MM.1S (cell line): Measurements from ENCODE around the gene ZNF534.

ENCODE experiments used
- DNase-seq: peaks from one replicate; pipeline ENCODE4 v3.0.0-alpha.2; 2015
- H2AFZ ChIP-seq: fragments of 300-600 bp; sonication (generic); 2 replicates; pipeline ENCODE4 v1.6.0; 2016; ENCODE audit warnings: antibody characterized with exemption, low read length
- H3F3A ChIP-seq: fragments of 300-600 bp; sonication (generic); 2 replicates; pipeline ENCODE4 v1.6.1; 2016; ENCODE audit warnings: mild to moderate bottlenecking, antibody characterized with exemption, low read length, moderate library complexity, mixed read lengths; ENCODE audit not compliant: insufficient read depth
- H3K27ac ChIP-seq: fragments of 300-600 bp; sonication (generic); 2 replicates; pipeline ENCODE4 v1.5.1; 2016; ENCODE audit warnings: mild to moderate bottlenecking, low read length
- H3K27me3 ChIP-seq: fragments of 300-600 bp; sonication (generic); replicated peaks from 2 replicates; pipeline ENCODE4 v1.6.0; 2016; ENCODE audit warnings: low read length; ENCODE audit not compliant: insufficient read depth
- H3K36me3 ChIP-seq: fragments of 300-600 bp; sonication (generic); replicated peaks from 2 replicates; pipeline ENCODE4 v1.6.1; 2016; ENCODE audit warnings: mild to moderate bottlenecking, low read length, mixed read lengths; ENCODE audit not compliant: insufficient read depth
- H3K4me1 ChIP-seq: fragments of 300-600 bp; sonication (generic); 2 replicates; pipeline ENCODE4 v1.6.1; 2016; ENCODE audit warnings: low read length, mixed read lengths
- H3K4me2 ChIP-seq: fragments of 300-600 bp; sonication (generic); 2 replicates; pipeline ENCODE4 v1.6.0; 2016; ENCODE audit warnings: low read depth, low read length
- H3K4me3 ChIP-seq: fragments of 300-600 bp; sonication (generic); 2 replicates; pipeline ENCODE4 v1.5.1; 2016; ENCODE audit warnings: low read length, mixed read lengths
- H3K79me2 ChIP-seq: fragments of 300-600 bp; sonication (generic); 2 replicates; pipeline ENCODE4 v1.6.1; 2016; ENCODE audit warnings: mixed run types, low read length, mixed read lengths
- H3K9ac ChIP-seq: fragments of 300-600 bp; sonication (generic); 2 replicates; pipeline ENCODE4 v1.6.1; 2016; ENCODE audit warnings: low read length, mixed read lengths
- H3K9me2 ChIP-seq: fragments of 300-600 bp; sonication (generic); replicated peaks from 2 replicates; pipeline ENCODE4 v1.6.1; 2016; ENCODE audit warnings: mild to moderate bottlenecking, low read length, mixed read lengths; ENCODE audit not compliant: insufficient read depth
- H3K9me3 ChIP-seq: fragments of 300-600 bp; sonication (generic); replicated peaks from 2 replicates; pipeline ENCODE4 v1.6.1; 2016; ENCODE audit warnings: mild to moderate bottlenecking, low read length, mixed read lengths; ENCODE audit not compliant: insufficient read depth
- H4K20me1 ChIP-seq: fragments of 300-600 bp; sonication (generic); 2 replicates; pipeline ENCODE4 v1.6.1; 2016; ENCODE audit warnings: mild to moderate bottlenecking, low read length, moderate library complexity, mixed read lengths; ENCODE audit not compliant: insufficient read depth
- EZH2 ChIP-seq: fragments of 300-600 bp; sonication (generic); optimal IDR thresholded peaks from 2 replicates; pipeline ENCODE3; 2017; ENCODE audit warnings: low read depth, mild to moderate bottlenecking, antibody characterized with exemption, low read length, mixed read lengths
- EZH2phosphoT487 ChIP-seq: fragments of 300-600 bp; sonication (generic); IDR thresholded peaks from 2 replicates; pipeline ENCODE4 v1.6.1; 2018; ENCODE audit warnings: antibody characterized with exemption, low read length
- TF ChIP-seq, protein P1 (sequence below): fragments of 300-600 bp; sonication (generic); IDR thresholded peaks from 2 replicates; pipeline ENCODE4 v1.5.1; 2016; ENCODE audit warnings: antibody characterized with exemption, low read length, mixed read lengths

The ZNF534 gene

DNA sequence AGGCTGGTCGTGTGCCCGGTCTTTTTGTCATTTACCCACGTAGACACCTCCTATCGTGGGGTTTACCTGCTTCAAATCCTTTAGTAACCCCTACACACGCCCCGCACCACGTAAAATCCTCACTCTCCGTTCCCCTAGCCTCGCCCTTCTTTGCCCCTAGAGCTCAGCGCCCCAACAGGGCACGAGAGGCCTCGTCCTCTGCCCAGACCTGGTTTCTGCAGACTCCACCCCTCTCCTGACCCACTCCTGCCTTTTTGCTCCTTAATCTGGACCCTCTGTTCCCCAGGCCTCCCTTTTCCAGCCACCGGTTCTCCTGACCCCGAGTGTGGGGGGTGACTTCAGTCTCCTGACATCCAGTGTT, 30.9 kb upstream of the ZNF534 start:
- Histone ChIP-seq H3K9ac (no peak overlapping the region), H3K79me2 (no peaks in the 10 kb centered on the region), H3K27me3 (no peaks in the 10 kb centered on the region), H3K9me2 (no peaks in the 10 kb centered on the region), H3K9me3 (no peaks in the 10 kb centered on the region), H3K4me3 (peak overlapping the region; percentile 25; the same call in 1 of the 2 replicates), H3K27ac (no peak overlapping the region), H4K20me1 (no peaks in the 10 kb centered on the region), H3K4me2 (no peak overlapping the region), H2AFZ (peak overlapping the region; percentile 61; the same call in 1 of the 2 replicates), H3K36me3 (no peaks in the 10 kb centered on the region), H3K4me1 (no peaks in the 10 kb centered on the region), H3F3A (no peaks in the 10 kb centered on the region)
- DNase-seq = no peak
- no peak for TF ChIP-seq EZH2phosphoT487
- TF ChIP-seq, protein P1, sequence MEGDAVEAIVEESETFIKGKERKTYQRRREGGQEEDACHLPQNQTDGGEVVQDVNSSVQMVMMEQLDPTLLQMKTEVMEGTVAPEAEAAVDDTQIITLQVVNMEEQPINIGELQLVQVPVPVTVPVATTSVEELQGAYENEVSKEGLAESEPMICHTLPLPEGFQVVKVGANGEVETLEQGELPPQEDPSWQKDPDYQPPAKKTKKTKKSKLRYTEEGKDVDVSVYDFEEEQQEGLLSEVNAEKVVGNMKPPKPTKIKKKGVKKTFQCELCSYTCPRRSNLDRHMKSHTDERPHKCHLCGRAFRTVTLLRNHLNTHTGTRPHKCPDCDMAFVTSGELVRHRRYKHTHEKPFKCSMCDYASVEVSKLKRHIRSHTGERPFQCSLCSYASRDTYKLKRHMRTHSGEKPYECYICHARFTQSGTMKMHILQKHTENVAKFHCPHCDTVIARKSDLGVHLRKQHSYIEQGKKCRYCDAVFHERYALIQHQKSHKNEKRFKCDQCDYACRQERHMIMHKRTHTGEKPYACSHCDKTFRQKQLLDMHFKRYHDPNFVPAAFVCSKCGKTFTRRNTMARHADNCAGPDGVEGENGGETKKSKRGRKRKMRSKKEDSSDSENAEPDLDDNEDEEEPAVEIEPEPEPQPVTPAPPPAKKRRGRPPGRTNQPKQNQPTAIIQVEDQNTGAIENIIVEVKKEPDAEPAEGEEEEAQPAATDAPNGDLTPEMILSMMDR = no peak
- no peak for TF ChIP-seq EZH2

DNA sequence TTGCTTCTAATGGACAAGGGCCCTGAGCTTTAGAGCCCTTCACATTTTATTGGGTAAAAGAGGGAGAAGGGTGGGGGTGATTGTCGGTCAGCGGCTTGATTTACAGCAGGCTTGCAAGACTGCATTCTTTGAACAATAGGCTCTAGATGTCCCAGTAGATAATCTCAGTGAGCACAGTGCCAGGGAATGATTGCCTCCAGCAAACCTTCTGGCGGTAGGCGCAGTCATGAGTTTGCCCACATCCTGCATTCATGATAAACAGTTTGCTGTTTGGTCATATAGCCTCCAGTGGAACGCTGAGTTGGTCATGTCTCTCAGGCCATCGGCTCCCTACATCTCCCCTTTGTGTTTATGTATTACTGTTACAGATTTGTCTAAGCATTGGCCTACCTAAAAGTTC, 18.7 kb upstream of the ZNF534 start:
- no peak for TF ChIP-seq EZH2phosphoT487
- TF ChIP-seq EZH2 = no peak
- TF ChIP-seq, protein P1 = no peak
- H3K9me3 ChIP-seq = no peaks in the 10 kb centered on the region
- no peaks in the 10 kb centered on the region for H3K36me3 ChIP-seq

DNA sequence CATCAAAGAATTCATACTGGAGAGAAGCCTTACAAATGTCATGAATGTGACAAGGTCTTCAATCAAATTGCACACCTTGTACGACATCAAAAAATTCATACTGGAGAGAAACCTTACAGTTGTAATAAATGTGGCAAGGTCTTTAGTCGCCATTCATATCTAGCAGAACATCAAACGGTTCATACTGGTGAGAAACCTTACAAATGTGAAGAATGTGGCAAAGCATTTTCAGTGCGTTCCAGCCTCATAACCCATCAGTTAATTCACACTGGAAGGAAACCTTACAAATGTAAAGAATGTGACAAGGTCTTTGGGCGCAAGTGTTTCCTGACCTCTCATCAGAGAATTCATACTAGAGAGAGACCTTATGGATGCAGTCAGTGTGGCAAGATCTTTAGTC, 13.2 kb upstream of the ZNF534 start:
- Histone ChIP-seq H3K9me2 (no peaks in the 10 kb centered on the region), H3K9ac (no peak overlapping the region), H3K36me3 (no peaks in the 10 kb centered on the region), H3K4me3 (no peak overlapping the region), H3K27me3 (no peaks in the 10 kb centered on the region), H3F3A (no peaks in the 10 kb centered on the region), H3K79me2 (no peaks in the 10 kb centered on the region), H3K9me3 (no peaks in the 10 kb centered on the region), H3K4me2 (no peak overlapping the region), H4K20me1 (no peaks in the 10 kb centered on the region), H3K27ac (no peak overlapping the region), H3K4me1 (no peaks in the 10 kb centered on the region), H2AFZ (no peak overlapping the region)
- TF ChIP-seq EZH2phosphoT487 = no peak
- TF ChIP-seq EZH2 = no peak
- TF ChIP-seq, protein P1 = no peak
- DNase-seq = no peak

More for the DNA sequence above, 18.7 kb upstream of the ZNF534 start:
- Histone ChIP-seq H2AFZ (no peak overlapping the region), H3K27me3 (no peaks in the 10 kb centered on the region), H3K4me2 (no peak overlapping the region), H3K27ac (no peak overlapping the region), H3F3A (no peaks in the 10 kb centered on the region), H3K4me1 (no peaks in the 10 kb centered on the region), H3K9me2 (no peaks in the 10 kb centered on the region), H3K79me2 (no peaks in the 10 kb centered on the region), H3K9ac (no peak overlapping the region), H4K20me1 (no peaks in the 10 kb centered on the region), H3K4me3 (no peak overlapping the region)
- DNase-seq = no peak
